Peyer's patch (tissue), 4 donors: ENCODE results near the gene GABRA5.

Experiments used
- CTCF ChIP-seq, 6 experiments: fragments of 450-650 bp in 4 of 6; fragments of 200-600 bp in 2 of 6; sonication (generic) in 1 of 6; IDR thresholded peaks; one replicate each; pipeline ENCODE4 v1.5.1; 2017 to 2019; ENCODE audit warnings: antibody characterized with exemption in 6 of 6, mild to moderate bottlenecking in 3 of 6, moderate library complexity in 1 of 6
- POLR2A ChIP-seq, 2 donors: fragments of 450-650 bp; IDR thresholded peaks; one replicate each; pipeline ENCODE4 v1.5.1; 2017; ENCODE audit warnings: antibody characterized with exemption in 2 of 2, mild to moderate bottlenecking in 2 of 2, moderate library complexity in 2 of 2

- TF ChIP-seq CTCF (IDR thresholded peaks at IDR 0.05) (no peak), POLR2A (IDR thresholded peaks at IDR 0.05) (no peak)
Observed at GRCh38 chr15:26868029-26868685, 1.3 kb downstream of the GABRA5 start.
